Smooth muscle cell (in vitro differentiated cells): ENCODE measurements around the gene QRFPR. TPM values are rescaled to one million over a fixed set of nuclear protein-coding genes. Genes with fewer than 3 reads are reported as not detected.

Experiments
- DNase-seq: peaks from one replicate; lab custom pipeline; 2025; ENCODE audit not compliant: unreplicated experiment; lab: John Stamatoyannopoulos, UW
- H2AFZ ChIP-seq: fragments of 200-600 bp; sonication (generic); 2 replicates; pipeline ENCODE4 v1.6.0; 2016; ENCODE audit warnings: antibody characterized with exemption, low read depth, mild to moderate bottlenecking
- H3F3A ChIP-seq: fragments of 200-600 bp; sonication (generic); 2 replicates; pipeline ENCODE4 v1.6.0; 2017; ENCODE audit warnings: antibody characterized with exemption, low read depth
- H3K27ac ChIP-seq: fragments of 200-600 bp; sonication (generic); 2 replicates; pipeline ENCODE4 v1.5.1; 2016; ENCODE audit warnings: low read depth, mild to moderate bottlenecking
- H3K27me3 ChIP-seq: fragments of 200-600 bp; sonication (generic); 2 replicates; pipeline ENCODE4 v1.6.1; 2016; ENCODE audit warnings: low read depth, mild to moderate bottlenecking
- H3K36me3 ChIP-seq: fragments of 200-600 bp; sonication (generic); 2 replicates; pipeline ENCODE4 v1.5.1; 2016; ENCODE audit warnings: low read depth
- H3K4me1 ChIP-seq: fragments of 200-600 bp; sonication (generic); 2 replicates; pipeline ENCODE4 v1.5.1; 2016; ENCODE audit warnings: low read depth
- H3K4me2 ChIP-seq: fragments of 200-600 bp; sonication (generic); 2 replicates; pipeline ENCODE4 v1.6.0; 2016; ENCODE audit warnings: mild to moderate bottlenecking
- H3K4me3 ChIP-seq: fragments of 200-600 bp; sonication (generic); 2 replicates; pipeline ENCODE4 v1.5.1; 2016; ENCODE audit warnings: mild to moderate bottlenecking
- H3K79me2 ChIP-seq: fragments of 200-600 bp; sonication (generic); 2 replicates; pipeline ENCODE4 v1.6.0; 2016; ENCODE audit warnings: low read depth, mild to moderate bottlenecking
- H3K9ac ChIP-seq: fragments of 200-600 bp; sonication (generic); 2 replicates; pipeline ENCODE4 v1.6.0; 2016; ENCODE audit warnings: low read depth
- H3K9me3 ChIP-seq: fragments of 200-600 bp; sonication (generic); replicated peaks from 2 replicates; pipeline ENCODE4 v1.5.1; 2016; ENCODE audit warnings: low read depth
- H4K20me1 ChIP-seq: fragments of 200-600 bp; sonication (generic); 2 replicates; pipeline ENCODE4 v1.6.0; 2016; ENCODE audit warnings: low read depth
- CTCF ChIP-seq: fragments of 200-600 bp; sonication (generic); IDR thresholded peaks from 2 replicates; pipeline ENCODE4 v1.5.1; 2017; ENCODE audit warnings: borderline replicate concordance, mild to moderate bottlenecking, antibody characterized with exemption; ENCODE audit not compliant: insufficient read depth, poor library complexity, severe bottlenecking
- WGBS: methylation state at CpG from one replicate; pipeline ENCODE4 v1.1.7; 2016; ENCODE audit warnings: low lambda C conversion rate; 5-methylcytosine and 5-hydroxymethylcytosine counted together
- polyA plus RNA-seq: library from polyadenylated mRNA; unstranded; fragments of >200 nt; fragmentation: Nextera tagmentation; extraction: Ambion mirVana; gene quantifications from 2 replicates; pipeline ENCODE4 v1.2.1, GENCODE V29; 2016
- total RNA-seq: library from RNA; depleted of rRNA; stranded (reverse); fragments of >200 nt; gene quantifications from 2 replicates; pipeline ENCODE4 v1.2.3, GENCODE V29; 2014

The QRFPR gene
- total and polyA plus RNA-seq, 2 experiments from 2014 or later, result not detected

GRCh38 chr4:121370729-121371325, 10.0 kb downstream of the QRFPR start:
- TF ChIP-seq CTCF, result peak; percentile 68
- 79% methylated on average over 1 of the region's 1 CpG for WGBS
- Histone ChIP-seq H3K27ac (no peak overlapping the region), H3K36me3 (no peaks in the 10 kb centered on the region), H4K20me1 (no peaks in the 10 kb centered on the region), H3K9ac (no peak overlapping the region), H3K79me2 (no peaks in the 10 kb centered on the region), H3K9me3 (no peaks in the 10 kb centered on the region), H3K4me1 (no peaks in the 10 kb centered on the region), H3F3A (no peaks in the 10 kb centered on the region), H3K27me3 (no peaks in the 10 kb centered on the region), H2AFZ (no peak overlapping the region), H3K4me3 (no peak overlapping the region), H3K4me2 (no peak overlapping the region)
- DNase-seq, result no peak

GRCh38 chr4:121360495-121360894, 20.3 kb downstream of the QRFPR start:
- Histone ChIP-seq H3K79me2 (no peaks in the 10 kb centered on the region), H3K4me3 (no peak overlapping the region), H4K20me1 (no peaks in the 10 kb centered on the region), H3K4me2 (no peak overlapping the region), H2AFZ (no peak overlapping the region), H3K4me1 (no peaks in the 10 kb centered on the region), H3K27me3 (no peaks in the 10 kb centered on the region), H3K36me3 (no peaks in the 10 kb centered on the region), H3F3A (no peaks in the 10 kb centered on the region), H3K9ac (no peak overlapping the region), H3K27ac (no peak overlapping the region), H3K9me3 (no peaks in the 10 kb centered on the region)
- TF ChIP-seq CTCF, result no peak
- 43% methylated on average over 1 of the region's 1 CpG for WGBS
- no peak for DNase-seq

GRCh38 chr4:121358473-121358872, 22.3 kb downstream of the QRFPR start:
- Histone ChIP-seq H3K36me3 (no peaks in the 10 kb centered on the region), H3K27ac (peak overlapping the region; percentile 12), H3K4me1 (no peaks in the 10 kb centered on the region), H3K4me2 (no peak overlapping the region), H3K4me3 (no peak overlapping the region), H3K9me3 (no peaks in the 10 kb centered on the region), H3F3A (no peaks in the 10 kb centered on the region), H4K20me1 (no peaks in the 10 kb centered on the region), H3K9ac (no peak overlapping the region), H2AFZ (no peak overlapping the region), H3K79me2 (no peaks in the 10 kb centered on the region), H3K27me3 (no peaks in the 10 kb centered on the region)
- TF ChIP-seq CTCF, result no peak
- DNase-seq, result no peak

GRCh38 chr4:121353213-121353612, 27.6 kb downstream of the QRFPR start:
- no peak for DNase-seq
- H3K79me2 ChIP-seq, result no peaks in the 10 kb centered on the region

More at GRCh38 chr4:121353213-121353612, 27.6 kb downstream of the QRFPR start:
- Histone ChIP-seq H2AFZ (no peak overlapping the region), H3K27ac (no peak overlapping the region), H3K36me3 (no peaks in the 10 kb centered on the region), H3K27me3 (no peaks in the 10 kb centered on the region), H3K4me1 (no peaks in the 10 kb centered on the region), H3F3A (no peaks in the 10 kb centered on the region), H3K4me3 (no peak overlapping the region), H4K20me1 (no peaks in the 10 kb centered on the region), H3K9ac (no peak overlapping the region), H3K9me3 (no peaks in the 10 kb centered on the region), H3K4me2 (no peak overlapping the region)
- TF ChIP-seq CTCF, result no peak
